GM06990 (cell line): ENCODE data around the gene HECW1.

Experiments used
- DNase-seq: peaks from one replicate; pipeline ENCODE4 v3.0.0-alpha.2; 2011; ENCODE audit not compliant: insufficient read length; ENCODE audit errors: extremely low read depth
- H3K27me3 ChIP-seq: replicated peaks from 2 replicates; pipeline ENCODE4 v1.6.0; 2011; ENCODE audit warnings: low read length; ENCODE audit not compliant: control insufficient read depth, insufficient read depth
- H3K36me3 ChIP-seq: 2 replicates; pipeline ENCODE4 v1.5.1; 2011; ENCODE audit warnings: low read length; ENCODE audit not compliant: control insufficient read depth, insufficient read depth
- H3K4me3 ChIP-seq: replicated peaks from 2 replicates; pipeline ENCODE4 v1.5.1; 2011; ENCODE audit warnings: low read depth, mild to moderate bottlenecking, control low read depth, low read length
- TF ChIP-seq, protein P1 (sequence below): IDR thresholded peaks from 2 replicates; pipeline ENCODE4 v1.5.1; 2011; ENCODE audit warnings: low read length, control low read depth, mild to moderate bottlenecking, inconsistent platforms; ENCODE audit not compliant: insufficient read depth, poor library complexity, severe bottlenecking

The HECW1 gene

DNA sequence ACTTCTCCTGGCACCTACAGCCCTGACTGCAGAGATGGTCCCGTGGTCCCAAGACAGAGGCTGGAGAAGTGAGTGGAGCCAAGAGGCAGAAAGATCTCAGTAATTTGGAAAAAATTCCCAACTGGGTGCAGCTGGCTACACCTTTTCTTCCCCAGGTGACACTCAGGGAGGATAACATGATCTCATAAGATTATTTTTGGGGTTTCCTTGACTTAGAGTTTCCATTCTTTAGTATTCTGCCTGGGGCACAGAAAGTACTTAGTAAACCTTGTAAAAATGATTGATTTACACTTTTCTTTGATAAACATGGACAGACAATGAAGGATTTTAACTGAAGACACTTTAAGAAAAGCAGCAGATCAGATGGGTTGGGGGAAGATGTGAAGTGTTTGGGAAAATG, 38.6 kb downstream of the HECW1 start:
- TF ChIP-seq, protein P1, sequence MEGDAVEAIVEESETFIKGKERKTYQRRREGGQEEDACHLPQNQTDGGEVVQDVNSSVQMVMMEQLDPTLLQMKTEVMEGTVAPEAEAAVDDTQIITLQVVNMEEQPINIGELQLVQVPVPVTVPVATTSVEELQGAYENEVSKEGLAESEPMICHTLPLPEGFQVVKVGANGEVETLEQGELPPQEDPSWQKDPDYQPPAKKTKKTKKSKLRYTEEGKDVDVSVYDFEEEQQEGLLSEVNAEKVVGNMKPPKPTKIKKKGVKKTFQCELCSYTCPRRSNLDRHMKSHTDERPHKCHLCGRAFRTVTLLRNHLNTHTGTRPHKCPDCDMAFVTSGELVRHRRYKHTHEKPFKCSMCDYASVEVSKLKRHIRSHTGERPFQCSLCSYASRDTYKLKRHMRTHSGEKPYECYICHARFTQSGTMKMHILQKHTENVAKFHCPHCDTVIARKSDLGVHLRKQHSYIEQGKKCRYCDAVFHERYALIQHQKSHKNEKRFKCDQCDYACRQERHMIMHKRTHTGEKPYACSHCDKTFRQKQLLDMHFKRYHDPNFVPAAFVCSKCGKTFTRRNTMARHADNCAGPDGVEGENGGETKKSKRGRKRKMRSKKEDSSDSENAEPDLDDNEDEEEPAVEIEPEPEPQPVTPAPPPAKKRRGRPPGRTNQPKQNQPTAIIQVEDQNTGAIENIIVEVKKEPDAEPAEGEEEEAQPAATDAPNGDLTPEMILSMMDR, result no peak
- DNase-seq, result no peak
- no peaks in the 10 kb centered on the region for H3K36me3 ChIP-seq

DNA sequence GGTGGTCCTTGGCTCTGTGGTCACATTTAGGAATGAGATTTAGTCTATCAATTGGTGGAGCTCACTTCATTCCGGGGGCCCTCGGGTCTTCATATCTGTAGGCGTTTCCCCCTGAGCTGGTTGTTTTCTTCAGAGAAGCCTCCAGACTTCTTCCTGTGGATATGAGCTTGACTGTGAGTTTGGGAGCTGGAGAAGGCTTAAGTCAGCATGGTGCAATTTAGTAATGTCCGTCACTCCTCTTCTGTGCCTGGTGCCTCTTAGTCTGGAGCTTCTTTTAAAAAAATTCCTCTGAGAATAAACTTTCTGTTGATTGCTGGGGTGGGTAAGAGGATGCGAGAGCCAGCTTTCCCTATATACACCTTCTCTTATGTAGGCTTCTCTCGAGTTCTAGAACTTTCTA, 40.2 kb downstream of the HECW1 start:
- Histone ChIP-seq H3K4me3 (no peak overlapping the region), H3K27me3 (no peaks in the 10 kb centered on the region), H3K36me3 (no peaks in the 10 kb centered on the region)
- TF ChIP-seq, protein P1, result no peak
- no peak for DNase-seq

More for the DNA sequence above, 38.6 kb downstream of the HECW1 start:
- Histone ChIP-seq H3K4me3 (no peak overlapping the region), H3K27me3 (no peaks in the 10 kb centered on the region)

DNA sequence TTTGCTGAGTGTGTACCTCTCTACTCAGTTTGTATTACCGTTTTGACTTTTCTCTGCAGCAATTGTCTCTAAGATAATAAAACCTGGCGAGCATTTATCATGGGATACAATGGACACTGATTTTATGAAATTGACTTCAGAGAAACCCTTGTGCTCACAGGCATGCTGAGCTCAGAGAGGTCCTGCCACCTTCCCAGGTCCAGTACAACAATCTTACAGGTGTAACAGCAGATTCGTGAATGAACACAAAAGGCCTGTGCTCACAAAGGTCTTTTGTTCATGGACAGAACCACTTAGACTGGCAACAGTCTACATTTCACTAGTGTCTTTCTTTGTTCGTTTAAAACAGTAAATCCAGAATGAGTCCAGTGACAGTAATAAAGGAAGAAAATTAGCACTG, 43.2 kb downstream of the HECW1 start:
- Histone ChIP-seq H3K27me3 (no peaks in the 10 kb centered on the region), H3K4me3 (no peak overlapping the region), H3K36me3 (no peaks in the 10 kb centered on the region)
- TF ChIP-seq, protein P1, result no peak
- DNase-seq, result no peak

DNA sequence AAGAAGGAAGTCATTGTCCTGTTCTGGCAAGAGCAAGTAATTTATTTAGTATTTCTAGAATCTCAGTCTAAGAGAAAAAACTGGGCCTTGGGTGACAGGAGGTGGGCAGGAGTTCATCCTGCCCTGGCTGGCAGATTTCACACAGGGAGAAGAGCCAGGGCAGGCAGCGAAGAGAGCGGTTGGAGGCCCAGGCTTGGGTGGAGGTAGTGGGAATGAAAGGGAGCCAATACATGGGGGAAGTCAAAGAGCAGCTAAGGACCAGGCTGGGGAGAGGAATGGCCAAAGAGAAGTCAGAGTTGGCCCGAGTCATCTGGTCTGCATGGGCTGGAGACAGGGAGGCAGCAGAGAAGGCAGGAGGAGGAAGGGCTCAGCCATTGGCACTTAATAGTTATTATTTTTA, 51.4 kb downstream of the HECW1 start:
- H3K4me3 ChIP-seq, result no peak overlapping the region
- TF ChIP-seq, protein P1, result no peak
- H3K36me3 ChIP-seq, result no peaks in the 10 kb centered on the region

DNA sequence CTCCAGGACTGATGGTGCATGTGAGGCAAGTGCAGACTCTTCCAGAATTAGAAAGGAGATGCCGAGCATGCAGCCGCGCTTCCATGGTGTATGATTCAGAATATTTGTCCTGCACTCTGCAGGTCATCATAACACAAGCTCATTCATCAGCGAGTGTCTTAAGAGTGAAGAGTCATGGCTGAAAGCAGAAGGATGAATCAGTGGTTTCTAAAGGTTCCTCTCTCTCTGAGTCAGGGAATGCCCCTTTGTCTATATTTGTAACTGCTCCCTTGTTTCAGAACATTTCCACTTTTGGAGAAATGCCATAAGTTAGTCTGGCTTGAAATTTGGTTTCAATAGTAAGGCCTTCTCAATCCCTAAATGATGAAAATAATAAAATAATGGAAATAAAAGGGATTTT, 52.3 kb downstream of the HECW1 start:
- H3K36me3 ChIP-seq, result no peaks in the 10 kb centered on the region
- no peaks in the 10 kb centered on the region for H3K27me3 ChIP-seq
- TF ChIP-seq, protein P1, result no peak
- no peak overlapping the region for H3K4me3 ChIP-seq
- DNase-seq, result peak; percentile 57

More for the DNA sequence above, 51.4 kb downstream of the HECW1 start:
- H3K27me3 ChIP-seq, result no peaks in the 10 kb centered on the region
- DNase-seq, result no peak

DNA sequence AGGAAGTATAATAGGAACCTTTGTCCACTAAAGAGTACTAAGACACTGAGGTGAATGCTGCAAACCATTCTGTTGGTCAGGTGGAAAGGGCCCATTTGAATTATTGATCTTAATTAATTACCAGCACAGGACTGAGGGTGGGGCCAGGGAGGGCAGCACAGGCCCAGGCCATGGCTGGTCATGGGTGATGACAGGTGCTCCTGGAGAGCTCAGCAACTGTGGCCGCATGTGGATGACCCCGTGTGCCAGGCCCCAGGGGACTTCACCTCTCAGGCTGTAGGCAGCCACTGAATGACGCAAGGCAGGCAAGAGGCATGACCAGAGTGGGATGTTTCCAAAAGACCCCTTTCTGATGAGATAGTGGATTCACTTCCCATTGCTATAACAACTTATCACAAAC, 54.2 kb downstream of the HECW1 start:
- Histone ChIP-seq H3K36me3 (no peaks in the 10 kb centered on the region), H3K27me3 (no peaks in the 10 kb centered on the region), H3K4me3 (no peak overlapping the region)
- no peak for DNase-seq
- TF ChIP-seq, protein P1, result no peak
